MCF 10A (cell line): Measurements from ENCODE around the gene NPDC1. TPM values are rescaled to one million over a fixed set of nuclear protein-coding genes. Genes with fewer than 3 reads are reported as not detected.

Experiments
- BruUV-seq: library from RNA; stranded (reverse); fragments of 400-500 nt; replicated peaks from 2 replicates; lab custom pipeline; 2021; lab: Mats Ljungman, UMichigan
- CTCF ChIA-PET: fragments of 300-600 bp; sonication (Branson Sonifier 250); formaldehyde crosslinking; extraction: SDS; loops from one replicate; lab custom pipeline; 2021; ENCODE audit warnings: antibody characterized with exemption, inconsistent platforms; lab: Yijun Ruan, JAX
- POLR2A ChIA-PET: fragments of 300-600, 350-650 bp; sonication (Branson Sonifier 250); formaldehyde crosslinking; extraction: SDS; loops from one replicate; lab custom pipeline; 2020; ENCODE audit warnings: antibody characterized with exemption, inconsistent platforms; lab: Yijun Ruan, JAX
- DNase-seq: peaks from one replicate; pipeline ENCODE4 v3.0.0-alpha.2; 2018; ENCODE audit not compliant: unreplicated experiment
- H3K27ac Mint-ChIP-seq: one replicate; pipeline ENCODE4 v1.8.0; 2022; ENCODE audit warnings: mild to moderate bottlenecking, low read depth, mixed read lengths; ENCODE audit not compliant: unreplicated experiment
- H3K27me3 Mint-ChIP-seq: one replicate; pipeline ENCODE4 v1.8.0; 2022; ENCODE audit warnings: mixed read lengths; ENCODE audit not compliant: insufficient read depth, unreplicated experiment
- H3K36me3 Mint-ChIP-seq: one replicate; pipeline ENCODE4 v1.8.0; 2022; ENCODE audit warnings: mild to moderate bottlenecking, moderate library complexity, mixed read lengths; ENCODE audit not compliant: insufficient read depth, unreplicated experiment
- H3K4me1 Mint-ChIP-seq: one replicate; pipeline ENCODE4 v1.8.0; 2022; ENCODE audit warnings: mixed read lengths; ENCODE audit not compliant: insufficient read depth, unreplicated experiment
- H3K4me3 Mint-ChIP-seq: one replicate; pipeline ENCODE4 v1.8.0; 2022; ENCODE audit warnings: mild to moderate bottlenecking, moderate library complexity, mixed read lengths; ENCODE audit not compliant: unreplicated experiment
- H3K9me3 Mint-ChIP-seq: one replicate; pipeline ENCODE4 v1.8.0; 2022; ENCODE audit warnings: mixed read lengths; ENCODE audit not compliant: unreplicated experiment
- CTCF ChIP-seq: fragments of 200-600 bp; IDR thresholded peaks from one replicate; pipeline ENCODE4 v1.8.0; 2022; ENCODE audit warnings: antibody characterized with exemption, mild to moderate bottlenecking; ENCODE audit not compliant: unreplicated experiment
- intact Hi-C: fragments of 100-400 bp; cut with micrococcal nuclease; formaldehyde crosslinking; loops from 2 replicates; pipeline ENCODE4 v1.14.1; 2022
- total RNA-seq: library from RNA; stranded (reverse); gene quantifications from 2 replicates; pipeline ENCODE4 v1.2.3, GENCODE V29; 2022

NPDC1 gene
- total RNA-seq, 1 experiment from 2014 or later: 161 TPM

GRCh38 chr9:137054932-137055384, 9.0 kb upstream of the NPDC1 start:
- BruUV-seq: no TSS peak
- Mint-ChIP-seq H3K9me3 (no peaks in the 10 kb centered on the region), H3K36me3 (no peaks in the 10 kb centered on the region), H3K4me3 (peak overlapping the region; percentile 61), H3K4me1 (peaks cover 7% of the 10 kb centered on the region), H3K27me3 (no peaks in the 10 kb centered on the region), H3K27ac (no peak overlapping the region)
- POLR2A ChIA-PET: interaction anchor here (1.6 to 2.5 kb wide), 3 partner anchors 8 to 186 kb away, joined by 4 to 14 read pairs (median 11); partner anchors contain the start of genes MAN1B1 and TUBB4B
- DNase-seq: no peak
- intact Hi-C loops: no loop called here
- no peak for TF ChIP-seq CTCF
- CTCF ChIA-PET: interaction anchor here (1.2 to 2.1 kb wide), 4 partner anchors 8 to 26 kb away, joined by 4 to 27 read pairs (median 14); partner anchors contain the start of gene NPDC1

DNA sequence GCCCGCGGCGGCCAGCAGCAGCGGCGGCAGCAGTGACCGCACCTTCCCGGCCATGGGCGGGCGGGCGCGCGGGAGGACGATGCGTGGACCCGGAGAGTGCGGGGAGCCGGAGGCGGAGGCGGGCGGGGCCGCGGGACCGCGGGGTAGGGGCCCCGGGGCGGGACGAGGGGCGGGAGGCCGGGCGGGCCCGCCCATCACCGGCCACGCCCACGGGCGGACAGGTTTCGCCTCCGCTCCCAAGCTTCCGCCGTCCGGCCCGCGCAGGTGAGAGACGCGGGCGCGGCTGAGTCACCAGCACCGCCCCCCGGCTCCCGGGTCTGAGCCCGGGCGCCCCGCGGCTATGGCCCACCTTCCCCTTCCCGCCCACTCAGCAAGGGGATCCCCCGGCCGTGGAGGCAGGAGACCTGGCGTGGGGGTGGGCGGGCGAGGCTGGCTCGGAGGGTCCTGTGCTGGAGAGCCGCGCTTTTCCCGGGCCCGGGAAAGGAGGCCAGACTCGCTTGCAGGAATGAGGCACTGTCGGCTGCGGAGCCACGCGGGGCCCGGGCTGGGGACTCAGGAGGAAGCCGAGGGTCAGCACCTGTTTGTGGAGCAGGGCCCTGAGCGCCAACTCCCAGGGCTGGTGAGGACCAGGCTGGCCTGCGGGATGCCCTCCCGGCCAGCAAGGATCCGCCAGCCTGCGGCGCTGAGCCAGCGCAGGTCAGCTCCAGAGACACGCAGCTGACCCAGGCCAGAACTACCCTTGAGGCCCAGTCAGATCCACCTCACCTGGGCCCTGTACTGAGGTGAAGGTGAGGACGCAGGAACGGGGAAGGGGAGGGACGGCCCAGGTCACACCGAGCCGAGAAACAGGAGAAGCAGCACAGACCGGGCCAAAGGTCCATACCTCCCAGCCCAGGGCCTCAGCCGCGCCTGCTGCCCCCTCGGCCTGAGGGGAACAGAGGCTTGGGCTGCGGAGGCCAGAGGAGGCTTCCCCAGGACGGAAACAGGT, 8.3 kb upstream of the NPDC1 start, which contains the start of gene ENTPD2:
Gene ENTPD2, minus strand, starts transcription at position 118 of the 988 bp plus-strand sequence. Its CDS starts 64 bp downstream, at position 54.
- CTCF ChIA-PET: interaction anchor here (0.5 to 1.9 kb wide), 2 partner anchors 11 to 53 kb away, joined by 5 to 27 read pairs; no protein-coding TSS in a partner anchor
- intact Hi-C loops: no loop called here
- Mint-ChIP-seq H3K36me3 (no peaks in the 10 kb centered on the region), H3K4me3 (peak within 1 kb of the TSS; percentile 61), H3K9me3 (no peaks in the 10 kb centered on the region), H3K4me1 (peaks cover 7% of the 10 kb centered on the region), H3K27ac (no peak within 1 kb of the TSS), H3K27me3 (no peaks in the 10 kb centered on the region)
- peak; percentile 82 for DNase-seq
- no peak for TF ChIP-seq CTCF
- POLR2A ChIA-PET: interaction anchor here (1.0 kb wide), 1 partner anchor 78 kb away, joined by 3 read pairs; no protein-coding TSS in a partner anchor
- BruUV-seq: no TSS peak

- DNase-seq: no peak
- TF ChIP-seq CTCF: no peak
Measured at GRCh38 chr9:137052998-137053943, 7.3 kb upstream of the NPDC1 start.

More at GRCh38 chr9:137052998-137053943, 7.3 kb upstream of the NPDC1 start:
- Mint-ChIP-seq H3K27ac (no peak overlapping the region), H3K36me3 (no peaks in the 10 kb centered on the region), H3K9me3 (no peaks in the 10 kb centered on the region), H3K27me3 (no peaks in the 10 kb centered on the region), H3K4me1 (peaks cover 7% of the 10 kb centered on the region), H3K4me3 (peak overlapping the region; percentile 61)
- ChIA-PET CTCF (interaction anchor here (0.5 to 1.8 kb wide), 5 partner anchors 10 to 261 kb away, joined by 3 to 18 read pairs (median 5); no protein-coding TSS in a partner anchor), POLR2A (interaction anchor here (0.8 to 1.0 kb wide), 3 partner anchors 15 to 79 kb away, joined by 3 to 4 read pairs (median 3); no protein-coding TSS in a partner anchor)
- intact Hi-C loops: no loop called here
- no TSS peak for BruUV-seq
